Measurements from ENCODE around the gene HES2.

Gene HES2

GRCh38 chr1:6419804-6420453 is at the start of gene HES2:
Gene HES2 (minus strand): TSS chr1:6419919. CDS start chr1:6419820, 99 bp downstream.
- H3K36me3 ChIP-seq (ENCODE audit: control insufficient read depth, insufficient read depth, low read length), result no peaks in the 10 kb centered on the region
- H3K79me2 ChIP-seq, result no peaks in the 10 kb centered on the region
- TF ChIP-seq CTCF (IDR thresholded peaks at IDR 0.05), result no peak
- no peaks in the 10 kb centered on the region for H3K27me3 ChIP-seq (ENCODE audit: control insufficient read depth, insufficient read depth, low read length)
- no peak within 1 kb of the TSS for H3K9ac ChIP-seq
- H3K4me1 ChIP-seq, result peaks cover 5% of the 10 kb centered on the region
- H2AFZ ChIP-seq, result peak within 1 kb of the TSS; percentile 28
- H3K4me3 ChIP-seq (ENCODE audit: low read depth, low read length), result peak within 1 kb of the TSS; percentile 5
- H3K9me3 ChIP-seq (ENCODE audit: control insufficient read depth, low read length), result no peaks in the 10 kb centered on the region
- no peak within 1 kb of the TSS for H3K27ac ChIP-seq
- H3K4me2 ChIP-seq (ENCODE audit: low read length), result peak within 1 kb of the TSS; percentile 48

- H3K27ac ChIP-seq, result no peak overlapping the region
- no peak overlapping the region for H3K4me2 ChIP-seq (ENCODE audit: low read length)
- H3K9ac ChIP-seq, result no peak overlapping the region
- H3K79me2 ChIP-seq, result no peaks in the 10 kb centered on the region
- no peaks in the 10 kb centered on the region for H3K9me3 ChIP-seq (ENCODE audit: control insufficient read depth, low read length)
- no peak overlapping the region for H3K4me3 ChIP-seq (ENCODE audit: low read depth, low read length)
- H2AFZ ChIP-seq, result no peak overlapping the region
- no peaks in the 10 kb centered on the region for H3K36me3 ChIP-seq (ENCODE audit: control insufficient read depth, insufficient read depth, low read length)
- TF ChIP-seq CTCF (IDR thresholded peaks at IDR 0.05), result no peak
- no peaks in the 10 kb centered on the region for H3K27me3 ChIP-seq (ENCODE audit: control insufficient read depth, insufficient read depth, low read length)
- H3K4me1 ChIP-seq, result peaks cover 5% of the 10 kb centered on the region
Observed at GRCh38 chr1:6468729-6469461, 49.2 kb upstream of the HES2 start.

- Histone ChIP-seq H3K4me1 (peaks cover 5% of the 10 kb centered on the region), H3K79me2 (no peaks in the 10 kb centered on the region), H3K4me3 (ENCODE audit: low read depth, low read length) (no peak overlapping the region), H2AFZ (no peak overlapping the region), H3K27me3 (ENCODE audit: control insufficient read depth, insufficient read depth, low read length) (no peaks in the 10 kb centered on the region), H3K36me3 (ENCODE audit: control insufficient read depth, insufficient read depth, low read length) (no peaks in the 10 kb centered on the region), H3K9ac (no peak overlapping the region), H3K4me2 (ENCODE audit: low read length) (no peak overlapping the region), H3K9me3 (ENCODE audit: control insufficient read depth, low read length) (no peaks in the 10 kb centered on the region), H3K27ac (no peak overlapping the region)
- no peak for TF ChIP-seq CTCF (IDR thresholded peaks at IDR 0.05)
Observed at GRCh38 chr1:6467744-6468688, 48.3 kb upstream of the HES2 start.

GRCh38 chr1:6467224-6467623 is 47.5 kb upstream of the HES2 start:
- Histone ChIP-seq H3K36me3 (ENCODE audit: control insufficient read depth, insufficient read depth, low read length) (no peaks in the 10 kb centered on the region), H3K27ac (no peak overlapping the region), H2AFZ (no peak overlapping the region), H3K4me2 (ENCODE audit: low read length) (no peak overlapping the region), H3K4me3 (ENCODE audit: low read depth, low read length) (no peak overlapping the region), H3K4me1 (peaks cover 9% of the 10 kb centered on the region), H3K79me2 (no peaks in the 10 kb centered on the region), H3K9ac (no peak overlapping the region), H3K27me3 (ENCODE audit: control insufficient read depth, insufficient read depth, low read length) (no peaks in the 10 kb centered on the region), H3K9me3 (ENCODE audit: control insufficient read depth, low read length) (no peaks in the 10 kb centered on the region)
- TF ChIP-seq CTCF (IDR thresholded peaks at IDR 0.05), result no peak
